T-helper 1 cell treated with Interleukin-12 subunit alpha and Interleukin-12 subunit beta and Interleukin-4 antibody, amounts not matched to agents 30 μg/mL and 1 μg/mL, for 36 hours (primary cell): ENCODE measurements around the gene LRRN3.

Experiments
- H3K27ac Mint-ChIP-seq: one replicate; pipeline ENCODE4 v1.8.0; 2021; ENCODE audit warnings: mild to moderate bottlenecking, mixed read lengths
- H3K27me3 Mint-ChIP-seq: one replicate; pipeline ENCODE4 v1.8.0; 2021; ENCODE audit warnings: low read depth, mixed read lengths
- H3K36me3 Mint-ChIP-seq: one replicate; pipeline ENCODE4 v1.8.0; 2021; ENCODE audit warnings: low read depth, mixed read lengths
- H3K4me1 Mint-ChIP-seq: one replicate; pipeline ENCODE4 v1.8.0; 2021; ENCODE audit warnings: low read depth, mixed read lengths
- H3K4me3 Mint-ChIP-seq: one replicate; pipeline ENCODE4 v1.8.0; 2021; ENCODE audit warnings: mild to moderate bottlenecking, moderate library complexity, mixed read lengths
- H3K9me3 Mint-ChIP-seq: one replicate; pipeline ENCODE4 v1.8.0; 2021; ENCODE audit warnings: mixed read lengths

Gene LRRN3

DNA sequence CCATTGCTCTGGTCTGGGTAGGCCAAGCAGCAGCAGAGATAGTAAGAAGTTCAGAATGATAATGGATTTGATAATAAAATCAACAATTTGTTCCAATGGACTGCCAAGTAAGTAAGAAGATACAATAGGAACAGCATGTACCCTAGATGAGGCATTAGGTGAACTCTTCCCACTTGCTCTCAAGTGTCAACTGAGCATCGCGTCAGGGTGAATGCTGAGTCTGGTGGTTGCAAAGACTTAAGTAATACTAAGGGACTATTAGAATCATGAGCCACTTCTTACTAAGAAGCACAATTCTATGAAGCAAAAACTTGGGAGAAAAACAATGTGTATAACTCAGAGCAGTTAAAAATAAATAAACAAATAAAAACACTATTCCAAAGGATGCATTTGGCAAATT, 54.5 kb downstream of the LRRN3 start:
- H3K9me3 Mint-ChIP-seq: no peaks in the 10 kb centered on the region
- H3K36me3 Mint-ChIP-seq: no peaks in the 10 kb centered on the region
- H3K27me3 Mint-ChIP-seq: no peaks in the 10 kb centered on the region
- H3K4me3 Mint-ChIP-seq: no peak overlapping the region
- no peak overlapping the region for H3K27ac Mint-ChIP-seq
- H3K4me1 Mint-ChIP-seq: peaks cover 4% of the 10 kb centered on the region

DNA sequence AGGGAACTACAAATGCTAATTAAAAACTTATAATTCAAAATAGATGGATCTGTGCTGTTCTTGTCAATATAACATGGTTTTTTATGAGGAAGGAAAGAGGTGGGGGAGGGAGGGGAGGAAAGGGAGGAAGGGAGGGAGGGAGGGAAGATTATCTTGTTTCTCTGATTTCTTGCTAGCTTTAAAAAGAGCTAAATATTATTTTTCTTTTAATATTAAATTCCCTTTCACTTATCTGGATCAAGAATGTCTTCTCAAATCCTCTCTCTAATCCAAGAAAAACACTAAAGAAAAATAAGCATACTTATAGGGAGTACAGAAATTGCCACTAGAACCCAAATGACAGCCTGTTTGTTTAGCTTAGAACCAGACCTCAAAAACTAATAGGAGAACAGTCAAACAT, 55.2 kb downstream of the LRRN3 start:
- no peak overlapping the region for H3K4me3 Mint-ChIP-seq
- no peak overlapping the region for H3K27ac Mint-ChIP-seq
- no peaks in the 10 kb centered on the region for H3K36me3 Mint-ChIP-seq
- H3K9me3 Mint-ChIP-seq: no peaks in the 10 kb centered on the region
- H3K4me1 Mint-ChIP-seq: peaks cover 4% of the 10 kb centered on the region
- no peaks in the 10 kb centered on the region for H3K27me3 Mint-ChIP-seq

GRCh38 chr7:111147708-111148533, 57.0 kb downstream of the LRRN3 start:
- H3K27ac Mint-ChIP-seq: no peak overlapping the region
- no peaks in the 10 kb centered on the region for H3K9me3 Mint-ChIP-seq
- peaks cover 4% of the 10 kb centered on the region for H3K4me1 Mint-ChIP-seq
- no peak overlapping the region for H3K4me3 Mint-ChIP-seq
- H3K27me3 Mint-ChIP-seq: no peaks in the 10 kb centered on the region
- H3K36me3 Mint-ChIP-seq: no peaks in the 10 kb centered on the region

GRCh38 chr7:111150709-111151108, 59.8 kb downstream of the LRRN3 start:
- Mint-ChIP-seq H3K9me3 (no peaks in the 10 kb centered on the region), H3K27me3 (no peaks in the 10 kb centered on the region)

DNA sequence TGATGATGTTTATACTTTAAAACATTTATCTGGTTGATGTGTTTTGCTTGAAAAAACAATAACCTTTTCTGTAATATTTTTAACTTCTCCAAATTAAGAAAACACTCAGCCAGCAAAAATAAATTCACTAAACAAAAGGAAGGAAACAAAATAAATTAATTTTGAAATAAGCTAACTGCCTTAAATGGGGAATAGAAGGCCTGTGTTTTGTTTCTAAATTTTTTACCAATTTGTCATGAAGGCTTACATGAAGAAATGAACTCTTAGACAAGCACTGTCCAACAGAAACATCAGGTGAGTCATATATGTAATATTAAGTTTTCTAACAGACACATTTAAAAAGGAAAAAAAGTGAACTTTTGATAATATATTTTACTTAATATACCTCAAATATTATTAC, 68.5 kb downstream of the LRRN3 start:
- H3K9me3 Mint-ChIP-seq: no peaks in the 10 kb centered on the region
- no peak overlapping the region for H3K4me3 Mint-ChIP-seq
- H3K27me3 Mint-ChIP-seq: no peaks in the 10 kb centered on the region
- H3K4me1 Mint-ChIP-seq: no peaks in the 10 kb centered on the region
- H3K36me3 Mint-ChIP-seq: no peaks in the 10 kb centered on the region
- H3K27ac Mint-ChIP-seq: no peak overlapping the region

More at GRCh38 chr7:111150709-111151108, 59.8 kb downstream of the LRRN3 start:
- H3K4me1 Mint-ChIP-seq: peaks cover 4% of the 10 kb centered on the region
- no peaks in the 10 kb centered on the region for H3K36me3 Mint-ChIP-seq
- no peak overlapping the region for H3K27ac Mint-ChIP-seq
- no peak overlapping the region for H3K4me3 Mint-ChIP-seq

- H3K27ac Mint-ChIP-seq: no peak overlapping the region
- H3K4me3 Mint-ChIP-seq: no peak overlapping the region
- H3K36me3 Mint-ChIP-seq: no peaks in the 10 kb centered on the region
- no peaks in the 10 kb centered on the region for H3K27me3 Mint-ChIP-seq
- H3K9me3 Mint-ChIP-seq: no peaks in the 10 kb centered on the region
- no peaks in the 10 kb centered on the region for H3K4me1 Mint-ChIP-seq
Measured at GRCh38 chr7:111160297-111160696, 69.4 kb downstream of the LRRN3 start.

GRCh38 chr7:111162692-111163091, 71.8 kb downstream of the LRRN3 start:
- Mint-ChIP-seq H3K27ac (no peak overlapping the region), H3K36me3 (no peaks in the 10 kb centered on the region), H3K27me3 (no peaks in the 10 kb centered on the region), H3K9me3 (no peaks in the 10 kb centered on the region), H3K4me3 (no peak overlapping the region), H3K4me1 (no peaks in the 10 kb centered on the region)

GRCh38 chr7:111164442-111164841, 73.5 kb downstream of the LRRN3 start:
- H3K36me3 Mint-ChIP-seq: no peaks in the 10 kb centered on the region
- no peaks in the 10 kb centered on the region for H3K27me3 Mint-ChIP-seq
- H3K4me1 Mint-ChIP-seq: no peaks in the 10 kb centered on the region
- H3K27ac Mint-ChIP-seq: no peak overlapping the region
- no peaks in the 10 kb centered on the region for H3K9me3 Mint-ChIP-seq
- H3K4me3 Mint-ChIP-seq: no peak overlapping the region

DNA sequence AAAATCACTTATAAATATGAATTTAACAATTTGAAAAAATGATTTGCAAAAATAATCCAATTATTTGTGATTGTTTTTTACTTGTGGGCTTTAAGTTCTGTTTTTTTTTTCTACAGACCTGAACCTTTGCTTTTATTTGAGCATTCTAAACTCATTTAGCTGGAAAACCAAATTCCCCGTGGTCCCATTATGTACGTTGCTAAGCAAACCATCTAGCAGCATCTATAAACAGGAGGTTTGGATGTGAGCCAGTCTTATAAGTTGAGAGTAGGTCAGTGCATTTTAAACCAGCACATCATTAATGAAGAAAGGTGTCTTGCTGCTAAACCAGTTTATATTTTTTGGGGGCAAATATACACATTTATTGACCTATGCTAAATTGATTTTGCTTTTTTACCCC, 77.3 kb downstream of the LRRN3 start:
- Mint-ChIP-seq H3K9me3 (no peaks in the 10 kb centered on the region), H3K27ac (no peak overlapping the region), H3K4me1 (no peaks in the 10 kb centered on the region), H3K27me3 (no peaks in the 10 kb centered on the region), H3K4me3 (no peak overlapping the region), H3K36me3 (no peaks in the 10 kb centered on the region)

GRCh38 chr7:111172564-111173257, 81.8 kb downstream of the LRRN3 start:
- no peaks in the 10 kb centered on the region for H3K27me3 Mint-ChIP-seq
- peaks cover 8% of the 10 kb centered on the region for H3K4me1 Mint-ChIP-seq
- H3K9me3 Mint-ChIP-seq: no peaks in the 10 kb centered on the region
- H3K4me3 Mint-ChIP-seq: no peak overlapping the region
- no peak overlapping the region for H3K27ac Mint-ChIP-seq
- no peaks in the 10 kb centered on the region for H3K36me3 Mint-ChIP-seq

DNA sequence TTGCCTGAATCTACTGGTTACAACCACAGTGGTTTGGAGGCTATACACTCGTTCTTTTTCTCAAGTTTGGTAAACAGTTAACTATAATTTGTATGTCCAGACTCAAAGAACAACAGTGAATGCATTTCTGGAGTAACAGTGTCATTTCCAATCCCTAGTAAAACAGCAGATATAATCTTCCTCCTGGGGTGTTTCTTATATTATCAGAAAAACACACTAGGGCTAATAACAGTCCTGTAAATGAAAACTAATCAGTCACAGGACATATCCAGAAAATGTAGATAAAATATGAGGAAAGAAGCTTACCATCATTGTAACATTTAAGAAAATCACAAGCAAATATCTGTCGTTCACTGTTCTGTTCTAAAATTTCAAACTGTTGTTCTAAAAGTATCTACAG, 82.6 kb downstream of the LRRN3 start:
- Mint-ChIP-seq H3K4me3 (no peak overlapping the region), H3K27me3 (no peaks in the 10 kb centered on the region), H3K27ac (no peak overlapping the region), H3K4me1 (peaks cover 8% of the 10 kb centered on the region), H3K36me3 (no peaks in the 10 kb centered on the region), H3K9me3 (no peaks in the 10 kb centered on the region)

- H3K4me1 Mint-ChIP-seq: peaks cover 8% of the 10 kb centered on the region
- H3K27ac Mint-ChIP-seq: no peak overlapping the region
- peaks cover 2% of the 10 kb centered on the region for H3K36me3 Mint-ChIP-seq
- H3K4me3 Mint-ChIP-seq: no peak overlapping the region
- H3K9me3 Mint-ChIP-seq: no peaks in the 10 kb centered on the region
- no peaks in the 10 kb centered on the region for H3K27me3 Mint-ChIP-seq
Measured at GRCh38 chr7:111173990-111174389, 83.1 kb downstream of the LRRN3 start.

DNA sequence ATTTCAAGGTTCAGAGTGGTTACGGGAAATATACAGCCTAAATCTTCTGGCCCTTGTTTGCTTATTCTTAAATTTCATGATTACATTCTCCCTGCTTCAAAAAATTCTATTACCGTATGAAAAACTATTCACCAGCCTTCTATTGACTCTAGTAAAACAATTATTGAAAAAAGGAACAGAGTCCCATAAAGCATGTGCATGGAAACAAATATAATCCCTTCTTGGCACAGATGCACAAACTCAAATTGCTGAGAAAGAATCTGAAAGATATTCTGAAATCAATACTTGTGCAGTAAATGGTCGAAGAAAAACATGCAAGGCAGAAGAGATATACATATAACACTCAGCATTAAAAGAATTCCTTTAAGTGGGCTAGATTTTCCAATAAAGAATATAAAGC, 83.6 kb downstream of the LRRN3 start:
- Mint-ChIP-seq H3K4me3 (no peak overlapping the region), H3K27me3 (no peaks in the 10 kb centered on the region), H3K9me3 (no peaks in the 10 kb centered on the region), H3K27ac (no peak overlapping the region), H3K4me1 (peaks cover 8% of the 10 kb centered on the region), H3K36me3 (peaks cover 2% of the 10 kb centered on the region)
